ENCODE data around the gene AP2S1.

Gene AP2S1

DNA sequence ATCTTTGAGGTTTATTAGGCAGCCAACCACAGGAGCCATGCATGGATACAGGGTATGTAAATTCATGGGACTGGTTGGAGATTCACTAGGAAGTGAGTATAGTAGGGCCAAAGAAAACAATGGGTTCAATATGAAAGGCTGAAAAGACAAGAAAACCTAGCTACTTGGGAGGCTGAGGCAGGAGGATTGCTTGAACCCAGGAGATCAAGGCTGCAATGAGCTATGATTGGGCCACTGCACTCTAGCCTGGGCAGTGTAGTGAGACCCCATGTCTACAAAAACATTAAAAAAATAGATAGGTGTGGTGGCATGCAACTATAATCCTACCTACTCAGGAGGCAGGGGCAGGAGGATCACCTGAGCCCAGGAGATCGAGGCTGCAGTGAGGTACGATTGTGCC, 51.9 kb downstream of the AP2S1 start:
- WGBS, 2 donors (ENCODE audit: extremely low coverage in 2 of 2, insufficient read length in 2 of 2, insufficient replicate concordance in 1 of 2) = no CpG with 5 or more reads among the region's 2 CpGs
- Histone ChIP-seq H3K14ac (ENCODE audit: low read length) (no peak overlapping the region), H2BK12ac (ENCODE audit: low read length) (no peak overlapping the region), H3K18ac (ENCODE audit: low read length) (no peak overlapping the region), H2AK5ac (ENCODE audit: low read depth, low read length) (no peak overlapping the region), H2AFZ (ENCODE audit: low read length) (no peak overlapping the region), H4K91ac (ENCODE audit: low read depth, low read length, poor library complexity) (no peak overlapping the region), H3K4me1 (ENCODE audit: control insufficient read depth in 2 of 2, insufficient read depth in 1 of 2, low read depth in 1 of 2, low read length in 2 of 2) (peaks cover 0 to 6% of the 10 kb centered on the region in 2 donors), H3K9me3 (replicated peaks in 1 of 2; ENCODE audit: control insufficient read depth in 2 of 2, insufficient read depth in 1 of 2, low read depth in 1 of 2, low read length in 2 of 2) (no peaks in the 10 kb centered on the region), H2BK5ac (ENCODE audit: low read length) (no peak overlapping the region), H3K9ac (ENCODE audit: low read depth, low read length, poor library complexity) (no peak overlapping the region), H3K4ac (ENCODE audit: low read length) (no peak overlapping the region), H3K4me3 (ENCODE audit: low read length in 2 of 2) (no peak overlapping the region), H2BK15ac (ENCODE audit: low read length) (no peak overlapping the region), H3K27me3 (ENCODE audit: control insufficient read depth in 3 of 3, insufficient read depth in 3 of 3, low read depth in 1 of 3, low read length in 3 of 3) (no peaks in the 10 kb centered on the region), H3K23ac (ENCODE audit: low read depth, low read length, poor library complexity) (no peak overlapping the region), H3K4me2 (ENCODE audit: insufficient read depth, low read length, poor library complexity, severe bottlenecking) (no peak overlapping the region), H2BK120ac (ENCODE audit: low read depth, low read length) (no peak overlapping the region), H3K27ac (replicated peaks; ENCODE audit: low read length) (no peak overlapping the region), H3K79me1 (ENCODE audit: low read depth, low read length) (no peaks in the 10 kb centered on the region), H4K8ac (ENCODE audit: low read depth, low read length) (no peak overlapping the region), H3K36me3 (replicated peaks in 1 of 2; ENCODE audit: control insufficient read depth in 2 of 2, insufficient read depth in 2 of 2, low read length in 2 of 2) (no peaks in the 10 kb centered on the region)
- no peak for DNase-seq (ENCODE audit: low spot score)

DNA sequence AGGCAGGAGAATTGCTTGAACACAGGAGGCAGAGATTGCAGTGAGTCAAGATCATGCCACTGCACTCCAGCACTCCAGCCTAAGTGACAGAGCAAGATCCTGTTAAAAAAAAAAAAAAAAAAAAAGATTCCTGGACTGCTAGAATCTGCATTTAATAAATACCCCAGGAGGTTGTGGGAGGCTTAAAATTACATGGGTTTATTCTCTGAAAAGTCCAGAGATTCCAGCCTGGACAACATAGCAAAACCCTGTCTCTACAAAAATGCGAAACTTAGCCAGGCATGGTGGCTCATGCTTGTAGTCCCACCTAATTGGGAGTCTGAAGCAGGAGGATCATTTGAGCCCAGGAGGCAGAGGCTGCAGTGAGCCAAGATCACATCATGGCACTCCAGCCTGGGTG, 52.8 kb downstream of the AP2S1 start:
- WGBS, 2 donors (ENCODE audit: extremely low coverage in 2 of 2, insufficient read length in 2 of 2, insufficient replicate concordance in 1 of 2) = no CpG with 5 or more reads among the region's 1 CpG
- Histone ChIP-seq H3K23ac (ENCODE audit: low read depth, low read length, poor library complexity) (no peak overlapping the region), H3K9me3 (replicated peaks in 1 of 2; ENCODE audit: control insufficient read depth in 2 of 2, insufficient read depth in 1 of 2, low read depth in 1 of 2, low read length in 2 of 2) (no peaks in the 10 kb centered on the region), H3K4me1 (ENCODE audit: control insufficient read depth in 2 of 2, insufficient read depth in 1 of 2, low read depth in 1 of 2, low read length in 2 of 2) (peaks cover 0 to 6% of the 10 kb centered on the region in 2 donors), H3K4me2 (ENCODE audit: insufficient read depth, low read length, poor library complexity, severe bottlenecking) (no peak overlapping the region), H2BK12ac (ENCODE audit: low read length) (no peak overlapping the region), H2AFZ (ENCODE audit: low read length) (no peak overlapping the region), H3K27me3 (ENCODE audit: control insufficient read depth in 3 of 3, insufficient read depth in 3 of 3, low read depth in 1 of 3, low read length in 3 of 3) (no peaks in the 10 kb centered on the region), H3K27ac (replicated peaks; ENCODE audit: low read length) (no peak overlapping the region), H3K9ac (ENCODE audit: low read depth, low read length, poor library complexity) (no peak overlapping the region), H3K18ac (ENCODE audit: low read length) (no peak overlapping the region), H3K4me3 (ENCODE audit: low read length in 2 of 2) (no peak overlapping the region), H2BK120ac (ENCODE audit: low read depth, low read length) (no peak overlapping the region), H3K4ac (ENCODE audit: low read length) (no peak overlapping the region), H2AK5ac (ENCODE audit: low read depth, low read length) (no peak overlapping the region), H4K91ac (ENCODE audit: low read depth, low read length, poor library complexity) (no peak overlapping the region), H2BK15ac (ENCODE audit: low read length) (no peak overlapping the region), H3K14ac (ENCODE audit: low read length) (no peak overlapping the region), H4K8ac (ENCODE audit: low read depth, low read length) (no peak overlapping the region), H3K79me1 (ENCODE audit: low read depth, low read length) (no peaks in the 10 kb centered on the region), H3K36me3 (replicated peaks in 1 of 2; ENCODE audit: control insufficient read depth in 2 of 2, insufficient read depth in 2 of 2, low read length in 2 of 2) (no peaks in the 10 kb centered on the region), H2BK5ac (ENCODE audit: low read length) (no peak overlapping the region)
- DNase-seq (ENCODE audit: low spot score) = no peak

DNA sequence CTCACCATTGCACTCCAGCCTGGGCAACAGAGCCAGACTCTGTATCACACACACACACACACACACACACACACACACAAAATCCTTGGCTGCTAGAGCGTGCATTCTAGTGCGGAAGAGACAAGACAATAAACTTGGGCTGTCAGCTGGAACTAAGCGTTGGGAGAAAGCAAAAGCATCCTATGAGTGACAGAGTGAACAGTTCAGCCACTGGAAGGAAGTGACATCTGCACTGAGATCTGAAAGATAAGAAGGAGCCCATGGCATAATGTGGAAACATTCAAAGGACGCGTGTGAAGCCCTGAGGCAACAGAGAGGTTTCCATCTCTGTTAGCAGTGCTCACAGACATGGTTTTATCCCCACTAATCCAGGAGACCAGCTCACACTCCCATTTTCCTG, 58.7 kb downstream of the AP2S1 start:
- no peak overlapping the region for H3K18ac ChIP-seq (ENCODE audit: low read length)
- no peak overlapping the region for H3K9ac ChIP-seq (ENCODE audit: low read depth, low read length, poor library complexity)
- no peak overlapping the region for H3K4me2 ChIP-seq (ENCODE audit: insufficient read depth, low read length, poor library complexity, severe bottlenecking)
- no peak overlapping the region for H3K27ac ChIP-seq (replicated peaks; ENCODE audit: low read length)
- peaks cover 2% of the 10 kb centered on the region for H3K79me1 ChIP-seq (ENCODE audit: low read depth, low read length)
- H2AK5ac ChIP-seq (ENCODE audit: low read depth, low read length) = no peak overlapping the region
- H4K8ac ChIP-seq (ENCODE audit: low read depth, low read length) = no peak overlapping the region
- peak overlapping the region; percentile 32 for H2AFZ ChIP-seq (ENCODE audit: low read length)
- H3K4me3 ChIP-seq (ENCODE audit: low read length in 2 of 2) = no peak overlapping the region
- no peaks in the 10 kb centered on the region for H3K9me3 ChIP-seq (replicated peaks in 1 of 2; ENCODE audit: control insufficient read depth in 2 of 2, insufficient read depth in 1 of 2, low read depth in 1 of 2, low read length in 2 of 2)
- no CpG with 5 or more reads among the region's 5 CpGs for WGBS, 2 donors (ENCODE audit: extremely low coverage in 2 of 2, insufficient read length in 2 of 2, insufficient replicate concordance in 1 of 2)
- no peak overlapping the region for H3K4ac ChIP-seq (ENCODE audit: low read length)
- H3K4me1 ChIP-seq (ENCODE audit: control insufficient read depth in 2 of 2, insufficient read depth in 1 of 2, low read depth in 1 of 2, low read length in 2 of 2) = peaks cover 1 to 6% of the 10 kb centered on the region in 2 donors
- no peak overlapping the region for H3K23ac ChIP-seq (ENCODE audit: low read depth, low read length, poor library complexity)
- H3K27me3 ChIP-seq (ENCODE audit: control insufficient read depth in 3 of 3, insufficient read depth in 3 of 3, low read depth in 1 of 3, low read length in 3 of 3) = no peaks in the 10 kb centered on the region
- H3K36me3 ChIP-seq (replicated peaks in 1 of 2; ENCODE audit: control insufficient read depth in 2 of 2, insufficient read depth in 2 of 2, low read length in 2 of 2) = no peaks in the 10 kb centered on the region
- H2BK120ac ChIP-seq (ENCODE audit: low read depth, low read length) = no peak overlapping the region
- H2BK5ac ChIP-seq (ENCODE audit: low read length) = no peak overlapping the region
- no peak overlapping the region for H2BK12ac ChIP-seq (ENCODE audit: low read length)
- H3K14ac ChIP-seq (ENCODE audit: low read length) = no peak overlapping the region
- H2BK15ac ChIP-seq (ENCODE audit: low read length) = no peak overlapping the region
- H4K91ac ChIP-seq (ENCODE audit: low read depth, low read length, poor library complexity) = no peak overlapping the region
- no peak for DNase-seq (ENCODE audit: low spot score)

DNA sequence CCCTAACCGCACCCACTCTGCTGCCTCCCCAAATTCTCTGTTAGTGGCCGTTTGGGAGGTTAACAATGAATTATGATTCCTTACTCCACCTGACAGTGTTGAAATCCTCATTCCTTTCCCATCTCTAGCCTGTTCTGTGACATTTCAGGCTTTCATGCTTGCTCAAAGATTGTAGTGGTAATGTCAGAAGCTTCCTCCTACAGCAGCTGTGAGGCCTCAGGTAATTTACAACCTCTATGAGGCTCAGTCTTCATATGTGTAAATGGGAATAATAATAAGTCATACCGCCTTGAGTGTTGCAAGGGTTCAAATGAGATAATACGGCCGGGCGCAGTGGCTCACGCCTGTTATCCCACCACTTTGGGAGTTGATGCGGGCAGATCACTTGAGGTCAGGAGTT, 61.3 kb downstream of the AP2S1 start:
- Histone ChIP-seq H4K8ac (ENCODE audit: low read depth, low read length) (no peak overlapping the region), H2BK5ac (ENCODE audit: low read length) (no peak overlapping the region), H3K4me1 (ENCODE audit: control insufficient read depth in 2 of 2, insufficient read depth in 1 of 2, low read depth in 1 of 2, low read length in 2 of 2) (peaks cover 7 to 11% of the 10 kb centered on the region in 2 donors), H2AK5ac (ENCODE audit: low read depth, low read length) (no peak overlapping the region), H4K91ac (ENCODE audit: low read depth, low read length, poor library complexity) (no peak overlapping the region), H3K27me3 (ENCODE audit: control insufficient read depth in 3 of 3, insufficient read depth in 3 of 3, low read depth in 1 of 3, low read length in 3 of 3) (no peaks in the 10 kb centered on the region), H2BK120ac (ENCODE audit: low read depth, low read length) (no peak overlapping the region), H3K4me2 (ENCODE audit: insufficient read depth, low read length, poor library complexity, severe bottlenecking) (no peak overlapping the region), H3K14ac (ENCODE audit: low read length) (no peak overlapping the region), H3K23ac (ENCODE audit: low read depth, low read length, poor library complexity) (no peak overlapping the region), H3K27ac (replicated peaks; ENCODE audit: low read length) (no peak overlapping the region), H3K18ac (ENCODE audit: low read length) (no peak overlapping the region), H2BK12ac (ENCODE audit: low read length) (no peak overlapping the region), H2AFZ (ENCODE audit: low read length) (no peak overlapping the region), H3K79me1 (ENCODE audit: low read depth, low read length) (peaks cover 2% of the 10 kb centered on the region), H2BK15ac (ENCODE audit: low read length) (no peak overlapping the region), H3K4me3 (ENCODE audit: low read length in 2 of 2) (no peak overlapping the region), H3K4ac (ENCODE audit: low read length) (no peak overlapping the region), H3K9me3 (replicated peaks in 1 of 2; ENCODE audit: control insufficient read depth in 2 of 2, insufficient read depth in 1 of 2, low read depth in 1 of 2, low read length in 2 of 2) (no peaks in the 10 kb centered on the region), H3K36me3 (replicated peaks in 1 of 2; ENCODE audit: control insufficient read depth in 2 of 2, insufficient read depth in 2 of 2, low read length in 2 of 2) (peaks cover 0 to 12% of the 10 kb centered on the region in 2 donors), H3K9ac (ENCODE audit: low read depth, low read length, poor library complexity) (no peak overlapping the region)
- no peak for DNase-seq (ENCODE audit: low spot score)
- no CpG with 5 or more reads among the region's 8 CpGs for WGBS, 2 donors (ENCODE audit: extremely low coverage in 2 of 2, insufficient read length in 2 of 2, insufficient replicate concordance in 1 of 2)

All from neuronal stem cell (in vitro differentiated cells).